LNCaP clone FGC (cell line): ENCODE data around the gene PAQR8.
"Not testable (repeated sequence)": the region's sequence is repeated elsewhere in the genome, so short reads cannot be mapped to it uniquely, and the experiment has no call there.

ENCODE experiments used
- DNase-seq: peaks from one replicate; pipeline ENCODE4 v3.0.0-alpha.2; 2011; ENCODE audit warnings: low read depth
- H3K4me3 ChIP-seq: 2 replicates; pipeline ENCODE4 v1.5.1; 2011; ENCODE audit warnings: mild to moderate bottlenecking, low read depth, low read length, control low read depth
- CTCF ChIP-seq: IDR thresholded peaks from 2 replicates; pipeline ENCODE4 v1.5.1; 2012; ENCODE audit warnings: mild to moderate bottlenecking; ENCODE audit not compliant: control insufficient read depth, insufficient read depth; ENCODE audit errors: extremely low read depth

PAQR8 gene

GRCh38 chr6:52374247-52374646 is 12.3 kb downstream of the PAQR8 start:
- no peak overlapping the region for H3K4me3 ChIP-seq
- no peak for TF ChIP-seq CTCF
- no peak for DNase-seq

GRCh38 chr6:52375780-52376556 is 14.0 kb downstream of the PAQR8 start:
- DNase-seq: no peak
- TF ChIP-seq CTCF: no peak
- no peak overlapping the region for H3K4me3 ChIP-seq

GRCh38 chr6:52376763-52377162 is 14.8 kb downstream of the PAQR8 start:
- no peak for TF ChIP-seq CTCF
- H3K4me3 ChIP-seq: no peak overlapping the region
- no peak for DNase-seq

- TF ChIP-seq CTCF: no peak
- DNase-seq: no peak
- no peak overlapping the region for H3K4me3 ChIP-seq
Measured at GRCh38 chr6:52377538-52378221, 15.7 kb downstream of the PAQR8 start.

GRCh38 chr6:52381249-52381648 is 19.3 kb downstream of the PAQR8 start:
- TF ChIP-seq CTCF: no peak
- DNase-seq: no peak
- H3K4me3 ChIP-seq: no peak overlapping the region

GRCh38 chr6:52384145-52384766 is 22.3 kb downstream of the PAQR8 start:
- no peak overlapping the region for H3K4me3 ChIP-seq
- TF ChIP-seq CTCF: no peak
- DNase-seq: no peak

GRCh38 chr6:52385074-52385473 is 23.1 kb downstream of the PAQR8 start:
- TF ChIP-seq CTCF: no peak
- DNase-seq: no peak
- no peak overlapping the region for H3K4me3 ChIP-seq

- DNase-seq, H3K4me3 ChIP-seq: not testable (repeated sequence)
Measured at GRCh38 chr6:52388119-52388518, 26.2 kb downstream of the PAQR8 start.
